Measurements from ENCODE around the gene SPATA20.

SPATA20 gene

GRCh38 chr17:50578173-50578572, 31.2 kb downstream of the SPATA20 start:
- Histone ChIP-seq H4K91ac (ENCODE audit: low read depth, low read length) (no peak overlapping the region), H3K79me2 (ENCODE audit: control insufficient read depth, insufficient read depth, low read length, poor library complexity) (no peaks in the 10 kb centered on the region), H3K36me3 (ENCODE audit: control insufficient read depth in 1 of 2, insufficient read depth in 2 of 2, low read length in 2 of 2) (no peaks in the 10 kb centered on the region), H3K4me1 (ENCODE audit: control insufficient read depth in 1 of 2, insufficient read depth in 2 of 2, low read length in 2 of 2) (no peaks in the 10 kb centered on the region), H2AFZ (ENCODE audit: insufficient read depth, low read length, poor library complexity) (no peak overlapping the region), H2BK120ac (ENCODE audit: insufficient read depth, low read length, poor library complexity) (no peak overlapping the region), H2BK5ac (ENCODE audit: low read depth, low read length, poor library complexity) (no peak overlapping the region), H3K23ac (ENCODE audit: low read length) (no peak overlapping the region), H3K18ac (ENCODE audit: low read length) (no peak overlapping the region), H3K27ac (ENCODE audit: low read depth, low read length) (no peak overlapping the region), H4K8ac (ENCODE audit: low read depth, low read length) (no peak overlapping the region), H2AK5ac (ENCODE audit: low read length) (no peak overlapping the region), H3K9ac (ENCODE audit: low read length) (no peak overlapping the region), H3K4ac (ENCODE audit: low read depth, low read length) (no peak overlapping the region), H3K4me2 (ENCODE audit: low read length) (no peak overlapping the region), H3K79me1 (ENCODE audit: low read length) (no peaks in the 10 kb centered on the region), H2BK12ac (ENCODE audit: low read length) (no peak overlapping the region), H3K14ac (ENCODE audit: low read length) (no peak overlapping the region), H3K27me3 (ENCODE audit: insufficient read depth, low read length) (no peaks in the 10 kb centered on the region), H3K4me3 (ENCODE audit: low read depth, low read length) (no peak overlapping the region), H4K12ac (ENCODE audit: low read depth, low read length) (no peak overlapping the region), H3K9me3 (ENCODE audit: insufficient read depth, low read depth, low read length) (no peaks in the 10 kb centered on the region)
- no CpG with 5 or more reads among the region's 16 CpGs for WGBS (ENCODE audit: extremely low coverage, insufficient coverage, insufficient read length)
- DNase-seq = no peak

GRCh38 chr17:50579399-50579798, 32.4 kb downstream of the SPATA20 start:
- Histone ChIP-seq H4K8ac (ENCODE audit: low read depth, low read length) (no peak overlapping the region), H2AFZ (ENCODE audit: insufficient read depth, low read length, poor library complexity) (no peak overlapping the region), H3K79me2 (ENCODE audit: control insufficient read depth, insufficient read depth, low read length, poor library complexity) (no peaks in the 10 kb centered on the region), H3K4me1 (ENCODE audit: control insufficient read depth in 1 of 2, insufficient read depth in 2 of 2, low read length in 2 of 2) (no peaks in the 10 kb centered on the region), H3K23ac (ENCODE audit: low read length) (no peak overlapping the region), H3K18ac (ENCODE audit: low read length) (no peak overlapping the region), H3K14ac (ENCODE audit: low read length) (no peak overlapping the region), H3K9me3 (ENCODE audit: insufficient read depth, low read depth, low read length) (no peaks in the 10 kb centered on the region), H2BK120ac (ENCODE audit: insufficient read depth, low read length, poor library complexity) (no peak overlapping the region), H2BK12ac (ENCODE audit: low read length) (no peak overlapping the region), H3K9ac (ENCODE audit: low read length) (no peak overlapping the region), H4K12ac (ENCODE audit: low read depth, low read length) (no peak overlapping the region), H4K91ac (ENCODE audit: low read depth, low read length) (no peak overlapping the region), H3K4ac (ENCODE audit: low read depth, low read length) (no peak overlapping the region), H3K36me3 (ENCODE audit: control insufficient read depth in 1 of 2, insufficient read depth in 2 of 2, low read length in 2 of 2) (no peaks in the 10 kb centered on the region), H3K79me1 (ENCODE audit: low read length) (no peaks in the 10 kb centered on the region), H2BK5ac (ENCODE audit: low read depth, low read length, poor library complexity) (no peak overlapping the region), H3K4me2 (ENCODE audit: low read length) (no peak overlapping the region), H3K27me3 (ENCODE audit: insufficient read depth, low read length) (no peaks in the 10 kb centered on the region), H2AK5ac (ENCODE audit: low read length) (no peak overlapping the region), H3K27ac (ENCODE audit: low read depth, low read length) (no peak overlapping the region), H3K4me3 (ENCODE audit: low read depth, low read length) (no peak overlapping the region)
- DNase-seq = no peak
- no CpG with 5 or more reads among the region's 7 CpGs for WGBS (ENCODE audit: extremely low coverage, insufficient coverage, insufficient read length)

GRCh38 chr17:50580646-50581045, 33.7 kb downstream of the SPATA20 start:
- no peak overlapping the region for H4K8ac ChIP-seq (ENCODE audit: low read depth, low read length)
- no peak overlapping the region for H3K18ac ChIP-seq (ENCODE audit: low read length)
- H3K4me2 ChIP-seq (ENCODE audit: low read length) = no peak overlapping the region
- H3K79me2 ChIP-seq (ENCODE audit: control insufficient read depth, insufficient read depth, low read length, poor library complexity) = no peaks in the 10 kb centered on the region
- H3K36me3 ChIP-seq (ENCODE audit: control insufficient read depth in 1 of 2, insufficient read depth in 2 of 2, low read length in 2 of 2) = no peaks in the 10 kb centered on the region
- H3K4me3 ChIP-seq (ENCODE audit: low read depth, low read length) = no peak overlapping the region
- H2BK5ac ChIP-seq (ENCODE audit: low read depth, low read length, poor library complexity) = no peak overlapping the region
- DNase-seq = no peak
- no peaks in the 10 kb centered on the region for H3K9me3 ChIP-seq (ENCODE audit: insufficient read depth, low read depth, low read length)
- H3K4me1 ChIP-seq (ENCODE audit: control insufficient read depth in 1 of 2, insufficient read depth in 2 of 2, low read length in 2 of 2) = no peaks in the 10 kb centered on the region
- no peaks in the 10 kb centered on the region for H3K27me3 ChIP-seq (ENCODE audit: insufficient read depth, low read length)
- no peak overlapping the region for H3K27ac ChIP-seq (ENCODE audit: low read depth, low read length)
- H3K79me1 ChIP-seq (ENCODE audit: low read length) = no peaks in the 10 kb centered on the region
- no peak overlapping the region for H4K91ac ChIP-seq (ENCODE audit: low read depth, low read length)
- H3K4ac ChIP-seq (ENCODE audit: low read depth, low read length) = no peak overlapping the region
- H2BK12ac ChIP-seq (ENCODE audit: low read length) = no peak overlapping the region
- no peak overlapping the region for H3K14ac ChIP-seq (ENCODE audit: low read length)
- H3K23ac ChIP-seq (ENCODE audit: low read length) = no peak overlapping the region
- H2BK120ac ChIP-seq (ENCODE audit: insufficient read depth, low read length, poor library complexity) = no peak overlapping the region
- no peak overlapping the region for H2AK5ac ChIP-seq (ENCODE audit: low read length)
- H2AFZ ChIP-seq (ENCODE audit: insufficient read depth, low read length, poor library complexity) = no peak overlapping the region
- no CpG with 5 or more reads among the region's 9 CpGs for WGBS (ENCODE audit: extremely low coverage, insufficient coverage, insufficient read length)
- no peak overlapping the region for H3K9ac ChIP-seq (ENCODE audit: low read length)
- no peak overlapping the region for H4K12ac ChIP-seq (ENCODE audit: low read depth, low read length)

- Histone ChIP-seq H3K27me3 (ENCODE audit: insufficient read depth, low read length) (no peaks in the 10 kb centered on the region), H3K9me3 (ENCODE audit: insufficient read depth, low read depth, low read length) (no peaks in the 10 kb centered on the region), H3K36me3 (ENCODE audit: control insufficient read depth in 1 of 2, insufficient read depth in 2 of 2, low read length in 2 of 2) (no peaks in the 10 kb centered on the region), H3K4me2 (ENCODE audit: low read length) (no peak overlapping the region), H3K4me3 (ENCODE audit: low read depth, low read length) (no peak overlapping the region), H3K4me1 (ENCODE audit: control insufficient read depth in 1 of 2, insufficient read depth in 2 of 2, low read length in 2 of 2) (no peaks in the 10 kb centered on the region), H3K23ac (ENCODE audit: low read length) (no peak overlapping the region), H2BK5ac (ENCODE audit: low read depth, low read length, poor library complexity) (no peak overlapping the region), H3K27ac (ENCODE audit: low read depth, low read length) (no peak overlapping the region), H3K4ac (ENCODE audit: low read depth, low read length) (no peak overlapping the region), H2BK120ac (ENCODE audit: insufficient read depth, low read length, poor library complexity) (no peak overlapping the region), H4K12ac (ENCODE audit: low read depth, low read length) (no peak overlapping the region), H4K91ac (ENCODE audit: low read depth, low read length) (no peak overlapping the region), H3K79me2 (ENCODE audit: control insufficient read depth, insufficient read depth, low read length, poor library complexity) (no peaks in the 10 kb centered on the region), H3K14ac (ENCODE audit: low read length) (no peak overlapping the region), H2AK5ac (ENCODE audit: low read length) (no peak overlapping the region), H3K79me1 (ENCODE audit: low read length) (no peaks in the 10 kb centered on the region), H2AFZ (ENCODE audit: insufficient read depth, low read length, poor library complexity) (no peak overlapping the region), H3K18ac (ENCODE audit: low read length) (no peak overlapping the region), H4K8ac (ENCODE audit: low read depth, low read length) (no peak overlapping the region), H3K9ac (ENCODE audit: low read length) (no peak overlapping the region), H2BK12ac (ENCODE audit: low read length) (no peak overlapping the region)
- DNase-seq = no peak
- WGBS (ENCODE audit: extremely low coverage, insufficient coverage, insufficient read length) = no CpG with 5 or more reads among the region's 12 CpGs
These were observed 34.3 kb downstream of the SPATA20 start for GRCh38 chr17:50581316-50581715.

All from trophoblast cell (in vitro differentiated cells and primary cell).